Measurements from ENCODE around the gene DDRGK1. TPM values are rescaled to one million over a fixed set of nuclear protein-coding genes. Genes with fewer than 3 reads are reported as not detected.

Gene DDRGK1
- total RNA-seq, 1 donor from 2014 or later: 18.0 TPM

DNA sequence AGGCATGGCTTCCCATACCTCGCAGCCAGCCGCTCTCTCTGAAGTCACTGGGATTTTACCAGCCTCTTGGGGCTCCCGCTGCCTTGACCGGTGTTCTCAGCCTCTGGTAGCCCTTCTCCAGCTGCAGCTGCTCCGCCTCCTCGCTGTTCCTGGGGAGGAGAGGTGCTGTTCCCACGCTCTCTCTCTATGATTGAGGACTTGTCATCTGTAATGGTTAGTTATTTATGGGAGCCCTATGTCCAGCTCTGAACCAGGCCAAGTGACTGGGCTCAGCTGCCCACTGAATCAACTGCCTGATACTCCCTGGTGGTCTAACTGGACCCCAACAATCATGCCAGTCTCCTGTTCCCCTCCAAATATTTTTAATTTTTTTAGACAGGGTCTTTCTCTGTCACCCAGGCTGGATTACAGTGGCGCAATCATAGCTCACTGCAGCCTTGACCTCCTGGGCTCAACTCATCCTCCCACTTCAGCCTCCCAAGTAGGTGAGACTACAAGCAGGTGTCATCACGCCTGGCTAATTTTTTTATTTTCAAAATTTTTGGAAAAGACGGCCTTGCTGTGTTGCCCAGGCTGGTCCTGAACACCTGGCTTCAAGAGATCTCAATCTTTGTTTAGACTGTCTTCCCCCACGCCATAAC is 39.4 kb upstream of the DDRGK1 start:
- no peak for DNase-seq (ENCODE audit: low spot score in 2 of 2)
- Histone ChIP-seq H3K27ac (no peak overlapping the region), H3K27me3 (no peaks in the 10 kb centered on the region), H3K9me3 (no peaks in the 10 kb centered on the region), H3K4me1 (peaks cover 0 to 10% of the 10 kb centered on the region in 2 donors), H3K4me3 (no peak overlapping the region), H3K36me3 (no peaks in the 10 kb centered on the region)
- intact Hi-C loops (cut with DNase I): no loop called here
- TF ChIP-seq, protein P1, sequence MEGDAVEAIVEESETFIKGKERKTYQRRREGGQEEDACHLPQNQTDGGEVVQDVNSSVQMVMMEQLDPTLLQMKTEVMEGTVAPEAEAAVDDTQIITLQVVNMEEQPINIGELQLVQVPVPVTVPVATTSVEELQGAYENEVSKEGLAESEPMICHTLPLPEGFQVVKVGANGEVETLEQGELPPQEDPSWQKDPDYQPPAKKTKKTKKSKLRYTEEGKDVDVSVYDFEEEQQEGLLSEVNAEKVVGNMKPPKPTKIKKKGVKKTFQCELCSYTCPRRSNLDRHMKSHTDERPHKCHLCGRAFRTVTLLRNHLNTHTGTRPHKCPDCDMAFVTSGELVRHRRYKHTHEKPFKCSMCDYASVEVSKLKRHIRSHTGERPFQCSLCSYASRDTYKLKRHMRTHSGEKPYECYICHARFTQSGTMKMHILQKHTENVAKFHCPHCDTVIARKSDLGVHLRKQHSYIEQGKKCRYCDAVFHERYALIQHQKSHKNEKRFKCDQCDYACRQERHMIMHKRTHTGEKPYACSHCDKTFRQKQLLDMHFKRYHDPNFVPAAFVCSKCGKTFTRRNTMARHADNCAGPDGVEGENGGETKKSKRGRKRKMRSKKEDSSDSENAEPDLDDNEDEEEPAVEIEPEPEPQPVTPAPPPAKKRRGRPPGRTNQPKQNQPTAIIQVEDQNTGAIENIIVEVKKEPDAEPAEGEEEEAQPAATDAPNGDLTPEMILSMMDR (IDR thresholded peaks at IDR 0.05): no peak

GRCh38 chr20:3242172-3242692 is 37.8 kb upstream of the DDRGK1 start:
- peaks cover 8 to 11% of the 10 kb centered on the region in 2 donors for H3K4me1 ChIP-seq
- H3K4me3 ChIP-seq: no peak overlapping the region
- H3K27me3 ChIP-seq: peaks cover 9% of the 10 kb centered on the region
- no peaks in the 10 kb centered on the region for H3K9me3 ChIP-seq
- intact Hi-C loops (cut with DNase I): no loop called here
- H3K27ac ChIP-seq: no peak overlapping the region
- TF ChIP-seq, protein P1 (IDR thresholded peaks at IDR 0.05): no peak
- DNase-seq (ENCODE audit: low spot score in 2 of 2): no peak
- no peaks in the 10 kb centered on the region for H3K36me3 ChIP-seq

- Histone ChIP-seq H3K36me3 (no peaks in the 10 kb centered on the region), H3K4me1 (peaks cover 8 to 11% of the 10 kb centered on the region in 2 donors), H3K27me3 (peaks cover 9% of the 10 kb centered on the region), H3K9me3 (no peaks in the 10 kb centered on the region), H3K4me3 (no peak overlapping the region), H3K27ac (no peak overlapping the region)
- DNase-seq (ENCODE audit: low spot score in 2 of 2): no peak
- TF ChIP-seq, protein P1 (IDR thresholded peaks at IDR 0.05): no peak
- intact Hi-C loops (cut with DNase I): no loop called here
These were observed 36.4 kb upstream of the DDRGK1 start for GRCh38 chr20:3240776-3241363.

DNA sequence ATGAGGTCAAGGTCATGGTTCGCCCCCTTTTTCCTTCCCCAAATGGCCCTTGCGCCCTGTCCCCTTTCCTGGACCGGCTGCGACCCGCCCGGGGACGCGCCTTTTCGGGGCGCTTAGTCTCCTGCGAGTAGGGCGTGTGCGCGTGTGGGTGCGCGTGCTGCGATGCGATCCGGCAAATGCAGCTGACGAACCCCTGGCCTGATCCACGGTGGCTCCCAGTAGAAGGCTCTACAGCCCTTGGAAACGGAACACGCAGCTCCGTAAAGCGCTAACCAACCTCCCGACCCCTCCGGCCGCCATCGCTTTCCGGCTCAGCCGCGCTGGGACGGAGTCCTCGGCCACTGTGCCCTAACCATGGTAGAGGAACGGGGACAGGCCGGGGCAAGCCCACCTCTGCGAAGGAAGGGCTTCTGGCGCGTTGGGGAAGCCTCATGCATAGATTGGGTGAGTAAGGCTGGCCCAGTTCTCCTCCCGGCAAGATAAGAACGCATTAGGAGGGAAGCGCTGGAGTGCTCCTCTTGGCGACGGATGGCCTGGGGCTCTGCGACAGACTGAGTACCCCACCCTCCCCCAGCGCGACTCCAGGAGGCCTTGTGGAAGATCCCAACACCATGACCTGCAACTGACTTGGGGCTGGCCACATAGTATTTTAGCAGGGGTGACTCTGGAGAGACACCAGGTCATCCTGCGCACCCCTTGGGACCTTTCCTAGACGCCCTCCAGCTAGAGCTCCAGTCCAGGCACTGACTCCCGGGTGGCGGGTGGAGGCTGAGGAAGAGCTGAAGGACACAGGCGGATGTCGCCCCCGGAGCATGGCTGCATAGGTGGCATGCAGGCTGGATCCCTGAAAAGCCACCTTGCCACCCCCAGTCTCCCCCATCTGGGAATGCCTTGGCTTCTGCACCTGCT is 35.6 kb upstream of the DDRGK1 start:
- no peak for DNase-seq (ENCODE audit: low spot score in 2 of 2)
- H3K27me3 ChIP-seq: peaks cover 9% of the 10 kb centered on the region
- TF ChIP-seq, protein P1 (IDR thresholded peaks at IDR 0.05): no peak
- H3K4me3 ChIP-seq: peak overlapping the region; percentile 78 to 92
- no peak overlapping the region for H3K27ac ChIP-seq
- H3K9me3 ChIP-seq: no peaks in the 10 kb centered on the region
- peaks cover 8 to 11% of the 10 kb centered on the region in 2 donors for H3K4me1 ChIP-seq
- no peaks in the 10 kb centered on the region for H3K36me3 ChIP-seq
- intact Hi-C loops (cut with DNase I): no loop called here

DNA sequence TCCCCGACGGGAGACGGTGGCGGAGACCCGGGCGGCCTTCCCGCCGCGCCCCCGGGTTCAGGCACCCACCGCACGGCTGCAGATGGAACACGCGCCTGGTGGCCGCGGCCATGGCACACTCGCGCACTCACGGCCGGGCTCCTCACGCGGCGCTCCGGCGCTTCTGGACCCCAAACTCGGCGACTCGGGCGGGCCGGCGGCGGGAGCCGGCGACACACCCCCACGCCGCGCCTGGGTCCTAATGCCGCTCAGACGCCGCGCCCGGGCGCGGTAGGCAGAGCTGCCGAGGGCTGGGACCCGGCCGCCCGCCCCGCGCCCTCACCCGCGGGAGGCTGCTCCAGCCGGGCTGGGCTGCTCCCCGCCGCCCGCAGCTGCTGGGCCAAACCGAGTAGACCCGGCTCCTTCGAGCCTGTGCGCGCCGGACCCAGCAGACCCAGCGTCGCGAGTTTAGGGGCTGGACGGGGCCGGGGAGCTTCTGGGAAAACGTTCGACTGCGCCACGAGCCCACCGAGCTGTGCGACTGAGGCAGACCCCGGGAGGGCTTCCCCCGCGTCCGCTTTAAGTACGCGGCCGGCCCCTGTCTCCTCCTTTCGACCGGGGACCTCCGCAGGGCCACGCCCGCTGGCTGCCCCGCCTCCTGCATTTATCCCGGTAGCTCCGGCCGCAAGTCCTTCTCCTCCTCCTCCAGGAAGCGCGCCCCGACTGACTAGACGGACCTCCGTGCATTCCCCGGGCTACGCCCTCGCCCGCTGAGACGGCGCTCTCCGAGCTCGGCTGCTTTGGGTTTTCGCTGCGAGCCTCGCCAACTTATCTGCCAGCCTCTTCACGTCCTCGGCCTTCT is 34.8 kb upstream of the DDRGK1 start, which contains the start of gene SLC4A11:
Gene SLC4A11, minus strand, starts transcription at position 165 of the 841 bp plus-strand sequence. Its CDS starts 53 bp downstream, at position 112.
- TF ChIP-seq, protein P1 (IDR thresholded peaks at IDR 0.05): no peak
- H3K27ac ChIP-seq: no peak within 1 kb of the TSS
- H3K4me3 ChIP-seq: peak within 1 kb of the TSS; percentile 78 to 92
- H3K27me3 ChIP-seq: peaks cover 9% of the 10 kb centered on the region
- no peaks in the 10 kb centered on the region for H3K36me3 ChIP-seq
- intact Hi-C loops (cut with DNase I): no loop called here
- no peaks in the 10 kb centered on the region for H3K9me3 ChIP-seq
- peak in 1 of 2 donors; percentile 76 for DNase-seq (ENCODE audit: low spot score in 2 of 2)
- H3K4me1 ChIP-seq: peaks cover 8 to 11% of the 10 kb centered on the region in 2 donors
